NB4 (cell line): ENCODE results near the gene MYEOV.

Source experiments
- MYC ChIP-seq: IDR thresholded peaks from 2 replicates; pipeline ENCODE4 v1.6.1; 2011; ENCODE audit warnings: low read depth, low read length
- POLR2A ChIP-seq: IDR thresholded peaks from 2 replicates; pipeline ENCODE4 v1.6.1; 2011; ENCODE audit warnings: mild to moderate bottlenecking; ENCODE audit not compliant: insufficient read length; ENCODE audit errors: extremely low read depth
- TF ChIP-seq, protein P1 (sequence below): IDR thresholded peaks from one replicate; pipeline ENCODE4 v1.5.1; 2012; ENCODE audit warnings: low read depth, low read length

DNA sequence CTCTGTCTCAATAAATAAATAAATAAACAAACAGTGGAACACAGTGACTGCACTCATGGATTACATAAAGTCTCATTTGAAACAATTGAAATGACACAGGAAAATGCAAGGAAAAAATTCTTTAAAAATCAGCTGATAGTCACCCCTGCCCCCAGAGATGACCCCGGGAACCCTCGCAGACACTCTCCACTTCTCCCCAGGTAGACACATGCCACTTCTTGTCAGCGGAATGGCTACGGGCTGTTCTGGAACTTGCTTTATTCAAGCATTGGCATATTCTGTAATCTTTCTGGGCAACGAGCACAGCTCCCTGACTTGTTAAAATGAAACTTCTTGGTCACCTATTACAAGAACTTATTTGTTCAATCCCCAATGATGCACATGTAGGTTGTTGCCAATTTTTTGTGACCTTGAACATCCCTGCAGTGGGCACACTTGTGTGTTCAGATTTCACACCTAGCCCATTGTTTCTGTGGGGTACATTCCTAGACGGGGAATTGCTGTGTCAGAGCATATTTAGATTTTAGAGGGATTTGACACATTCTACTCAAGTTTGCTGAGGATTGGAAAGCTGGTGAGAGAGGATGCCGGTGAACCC lies 32.8 kb downstream of the MYEOV start:
- TF ChIP-seq, protein P1, sequence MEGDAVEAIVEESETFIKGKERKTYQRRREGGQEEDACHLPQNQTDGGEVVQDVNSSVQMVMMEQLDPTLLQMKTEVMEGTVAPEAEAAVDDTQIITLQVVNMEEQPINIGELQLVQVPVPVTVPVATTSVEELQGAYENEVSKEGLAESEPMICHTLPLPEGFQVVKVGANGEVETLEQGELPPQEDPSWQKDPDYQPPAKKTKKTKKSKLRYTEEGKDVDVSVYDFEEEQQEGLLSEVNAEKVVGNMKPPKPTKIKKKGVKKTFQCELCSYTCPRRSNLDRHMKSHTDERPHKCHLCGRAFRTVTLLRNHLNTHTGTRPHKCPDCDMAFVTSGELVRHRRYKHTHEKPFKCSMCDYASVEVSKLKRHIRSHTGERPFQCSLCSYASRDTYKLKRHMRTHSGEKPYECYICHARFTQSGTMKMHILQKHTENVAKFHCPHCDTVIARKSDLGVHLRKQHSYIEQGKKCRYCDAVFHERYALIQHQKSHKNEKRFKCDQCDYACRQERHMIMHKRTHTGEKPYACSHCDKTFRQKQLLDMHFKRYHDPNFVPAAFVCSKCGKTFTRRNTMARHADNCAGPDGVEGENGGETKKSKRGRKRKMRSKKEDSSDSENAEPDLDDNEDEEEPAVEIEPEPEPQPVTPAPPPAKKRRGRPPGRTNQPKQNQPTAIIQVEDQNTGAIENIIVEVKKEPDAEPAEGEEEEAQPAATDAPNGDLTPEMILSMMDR: no peak
- no peak for TF ChIP-seq MYC
- no peak for TF ChIP-seq POLR2A
